ENCODE measurements around the gene FOXI3.
"Not testable (repeated sequence)": the region's sequence is repeated elsewhere in the genome, so short reads cannot be mapped to it uniquely, and the experiment has no call there.

Gene FOXI3

GRCh38 chr2:88442061-88442460 is 10.4 kb downstream of the FOXI3 start:
- no peak for DNase-seq (ENCODE audit: low read depth)

GRCh38 chr2:88437010-88437409 is 15.5 kb downstream of the FOXI3 start:
- DNase-seq (ENCODE audit: low read depth): no peak

DNA sequence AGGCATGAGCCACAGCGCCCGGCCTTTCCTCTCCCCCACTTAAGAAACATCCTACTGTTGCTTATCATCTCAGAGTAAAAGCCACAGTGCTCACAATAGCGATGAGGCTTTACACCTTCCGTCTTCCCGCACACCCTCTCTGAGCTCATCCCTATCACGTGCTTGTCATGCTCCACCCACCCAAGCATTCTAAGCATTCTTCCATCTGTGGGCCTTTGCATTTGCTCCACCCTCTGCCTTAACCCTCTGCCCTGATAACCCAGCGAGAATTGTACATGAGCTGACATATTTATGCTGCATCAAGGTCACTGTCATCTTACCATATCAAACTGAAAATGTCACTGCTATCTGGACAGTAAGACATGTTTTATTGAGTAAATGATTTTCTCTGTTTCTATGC is 22.6 kb downstream of the FOXI3 start:
- no peak for DNase-seq (ENCODE audit: low read depth)

- no peak for DNase-seq (ENCODE audit: low read depth)
These were observed 28.8 kb downstream of the FOXI3 start for GRCh38 chr2:88423733-88424132.

GRCh38 chr2:88419051-88419450 is 33.4 kb downstream of the FOXI3 start:
- DNase-seq (ENCODE audit: low read depth): not testable (repeated sequence)

GRCh38 chr2:88416016-88416663 is 36.4 kb downstream of the FOXI3 start:
- no peak for DNase-seq (ENCODE audit: low read depth)

- not testable (repeated sequence) for DNase-seq (ENCODE audit: low read depth)
These were observed 43.6 kb downstream of the FOXI3 start for GRCh38 chr2:88408870-88409269.

DNA sequence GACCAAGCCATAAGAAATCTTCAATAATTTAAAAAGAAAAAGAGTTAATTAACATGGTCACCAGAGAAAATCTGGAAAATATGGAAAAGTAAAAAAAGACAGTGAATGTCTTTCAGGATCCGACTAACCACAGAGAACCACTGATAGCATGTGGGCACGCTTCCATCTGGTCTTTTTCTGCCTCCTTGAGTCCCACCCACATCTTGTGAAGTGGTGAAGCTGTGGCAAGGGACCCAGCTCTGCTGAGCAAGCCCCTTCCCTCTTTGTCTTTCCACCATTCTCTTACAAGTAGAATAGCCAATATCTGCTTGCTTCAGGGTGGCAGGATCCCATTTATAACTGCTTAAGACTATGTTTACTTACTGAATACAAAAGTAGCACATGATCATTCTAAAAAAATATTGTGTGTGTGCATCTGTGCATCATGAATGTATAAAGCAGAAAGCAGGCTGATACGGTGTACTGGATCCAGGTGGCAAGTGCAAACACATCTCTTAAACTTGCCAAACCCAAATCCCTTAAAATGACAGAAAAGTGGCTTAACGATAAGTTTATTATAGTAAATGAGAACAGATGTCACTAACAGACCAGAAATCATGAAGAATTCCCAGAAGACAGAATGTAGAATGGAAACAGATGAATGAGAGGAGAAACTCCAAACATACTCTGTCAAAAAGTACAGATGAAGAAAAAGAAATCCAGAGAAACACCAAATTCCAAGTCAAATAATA is 52.3 kb downstream of the FOXI3 start:
- DNase-seq (ENCODE audit: low read depth): no peak

- no peak for DNase-seq (ENCODE audit: low read depth)
These were observed 54.3 kb downstream of the FOXI3 start for GRCh38 chr2:88398180-88398579.
